A549 (cell line): ENCODE results near the gene TMEM80.

Experiments used
- BHLHE40 ChIP-seq: IDR thresholded peaks from 2 replicates; pipeline ENCODE4 v1.6.1; 2012; ENCODE audit warnings: low read depth, low read length, inconsistent platforms
- CHD2 ChIP-seq: fragments of 150-350 bp; IDR thresholded peaks from 2 replicates; pipeline ENCODE4 v1.6.1; 2014; ENCODE audit warnings: low read length; ENCODE audit not compliant: partially characterized antibody
- CTCF ChIP-seq: fragments of >200 bp; sonication (Bioruptor Twin); formaldehyde crosslinking; IDR thresholded peaks from 3 replicates; pipeline ENCODE4 v1.5.1; 2016
- ELK1 ChIP-seq: fragments of 150-350 bp; IDR thresholded peaks from 2 replicates; pipeline ENCODE4 v1.6.1; 2014; ENCODE audit warnings: low read depth, mild to moderate bottlenecking, low read length
- FOXS1 ChIP-seq: fragments of 250-450 bp; sonication (Bioruptor Pico); IDR thresholded peaks from 2 replicates; pipeline ENCODE4 v1.5.0; 2020; ENCODE audit warnings: mild to moderate bottlenecking, moderate library complexity
- JUNB ChIP-seq: fragments of >200 bp; sonication (Bioruptor Twin); formaldehyde crosslinking; IDR thresholded peaks from 2 replicates; pipeline ENCODE4 v1.6.1; 2016
- KDM5A ChIP-seq: fragments of 200-600 bp; sonication (generic); IDR thresholded peaks from 2 replicates; pipeline ENCODE4 v1.6.1; 2016; ENCODE audit warnings: antibody characterized with exemption, mild to moderate bottlenecking
- MAZ ChIP-seq: fragments of 150-350 bp; IDR thresholded peaks from 2 replicates; pipeline ENCODE4 v1.6.1; 2014; ENCODE audit warnings: antibody characterized with exemption, low read depth, low read length, borderline replicate concordance
- POLR2A ChIP-seq: IDR thresholded peaks from 2 replicates; pipeline ENCODE4 v1.6.1; 2012; ENCODE audit warnings: mild to moderate bottlenecking, low read length
- SREBF2 ChIP-seq: fragments of 450-650 bp; IDR thresholded peaks from 2 replicates; pipeline ENCODE4 v1.6.1; 2014; ENCODE audit warnings: mild to moderate bottlenecking, moderate library complexity

- no peak for TF ChIP-seq MAZ
- no peak for TF ChIP-seq POLR2A
- TF ChIP-seq SREBF2, result no peak
- no peak for TF ChIP-seq KDM5A
- TF ChIP-seq ELK1, result no peak
- TF ChIP-seq CTCF, result peak; percentile 75
- no peak for TF ChIP-seq FOXS1 (CRISPR knock-in tag)
- TF ChIP-seq BHLHE40, result no peak
- TF ChIP-seq JUNB, result no peak
- TF ChIP-seq CHD2, result no peak
Observed at GRCh38 chr11:662689-663274, 32.8 kb upstream of the TMEM80 start.
